Measurements from ENCODE around the gene CST11.

Gene CST11

GRCh38 chr20:23453549-23454543 is 1.2 kb upstream of the CST11 start:
- DNase-seq, result no peak

- no peak for DNase-seq
Observed at GRCh38 chr20:23451956-23452487, 654 bp downstream of the CST11 start.

- DNase-seq, result no peak
Observed at GRCh38 chr20:23450877-23451276, 1.8 kb downstream of the CST11 start.

GRCh38 chr20:23449421-23449820 is 3.3 kb downstream of the CST11 start:
- DNase-seq, result no peak

- no peak for DNase-seq
Observed at GRCh38 chr20:23448167-23448566, 4.5 kb downstream of the CST11 start.

- DNase-seq, result no peak
Observed at GRCh38 chr20:23446505-23446904, 6.2 kb downstream of the CST11 start.

GRCh38 chr20:23445596-23446217 is 7.0 kb downstream of the CST11 start:
- DNase-seq, result no peak

GRCh38 chr20:23444859-23445258 is 7.8 kb downstream of the CST11 start:
- DNase-seq, result no peak

GRCh38 chr20:23442436-23442835 is 10.2 kb downstream of the CST11 start:
- DNase-seq, result no peak

GRCh38 chr20:23441850-23442313 is 10.8 kb downstream of the CST11 start:
- no peak for DNase-seq

- DNase-seq, result no peak
Observed at GRCh38 chr20:23440004-23440403, 12.7 kb downstream of the CST11 start.

GRCh38 chr20:23438661-23439060 is 14.0 kb downstream of the CST11 start:
- no peak for DNase-seq

GRCh38 chr20:23437126-23437899 is 15.4 kb downstream of the CST11 start:
- DNase-seq, result no peak

- no peak for DNase-seq
Observed at GRCh38 chr20:23436681-23437080, 16.0 kb downstream of the CST11 start.

- DNase-seq, result no peak
Observed at GRCh38 chr20:23435626-23436539, 16.8 kb downstream of the CST11 start.

GRCh38 chr20:23434521-23435313 is 18.0 kb downstream of the CST11 start:
- no peak for DNase-seq

GRCh38 chr20:23433628-23434027 is 19.0 kb downstream of the CST11 start:
- no peak for DNase-seq

- no peak for DNase-seq
Observed at GRCh38 chr20:23425129-23425528, 27.5 kb downstream of the CST11 start.

- peak; percentile 68 for DNase-seq
Observed at GRCh38 chr20:23420943-23421931, 31.4 kb downstream of the CST11 start, which contains the start of gene NAPB. Gene NAPB, minus strand, starts transcription at chr20:23421488. Its CDS starts 86 bp downstream, at chr20:23421402.
